K562 treated with DMSO at 1 percent for 4 hours (cell line): ENCODE measurements around the gene CLHC1. TPM values are rescaled to one million over a fixed set of nuclear protein-coding genes. Genes with fewer than 3 reads are reported as not detected.

Source experiments
- total RNA-seq: library from RNA; unstranded; fragments of 300-600 nt; gene quantifications from 2 replicates; pipeline ENCODE4 v1.2.3, GENCODE V29; 2022; ENCODE audit not compliant: insufficient read depth

Gene CLHC1
- 2.7 and 14.1 TPM in 2 replicates for total RNA-seq

DNA sequence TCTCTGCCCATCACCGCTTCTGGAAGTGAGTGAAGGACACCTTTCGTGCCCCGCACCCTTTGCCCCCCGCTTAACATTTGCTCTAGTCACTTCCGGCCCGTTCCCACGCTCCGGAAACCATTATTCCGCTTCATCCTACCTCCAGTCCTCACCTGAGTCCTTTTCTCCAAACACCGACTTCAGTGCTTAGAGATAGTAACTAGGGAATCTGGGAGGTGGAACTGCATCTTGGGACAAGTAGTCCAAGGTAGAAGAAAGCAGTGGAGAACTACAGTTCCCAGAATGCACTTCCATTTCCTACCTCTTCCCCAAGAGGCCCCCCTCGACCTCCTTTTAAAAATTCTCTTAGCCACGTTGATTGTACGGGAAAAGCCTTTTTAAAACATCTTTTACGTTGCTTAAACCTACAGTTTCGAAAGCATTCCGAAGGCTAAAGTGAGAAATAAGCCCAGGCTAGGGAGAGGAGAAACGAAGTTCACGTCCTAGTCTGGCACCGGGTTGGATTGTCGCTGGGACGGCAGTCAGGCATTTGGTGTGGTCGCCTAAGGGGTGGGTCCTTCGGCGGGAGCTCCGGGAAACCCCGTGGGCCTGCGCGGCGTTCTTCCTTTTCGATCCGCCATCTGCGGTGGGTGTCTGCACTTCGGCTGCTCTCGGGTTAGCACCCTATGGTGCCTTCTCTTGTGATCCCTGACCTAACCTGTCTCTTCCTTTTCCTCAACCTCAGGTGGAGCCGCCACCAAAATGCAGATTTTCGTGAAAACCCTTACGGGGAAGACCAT, at the start of gene CLHC1, which contains the start of gene RPS27A:
CLHC1 (minus strand) TSS at position 210 of the 779 bp plus-strand sequence. CDS start 9,882 bp downstream, outside the sequence.
RPS27A (plus strand) TSS at position 605 of the 779 bp plus-strand sequence; CDS start at position 742, 137 bp downstream.

DNA sequence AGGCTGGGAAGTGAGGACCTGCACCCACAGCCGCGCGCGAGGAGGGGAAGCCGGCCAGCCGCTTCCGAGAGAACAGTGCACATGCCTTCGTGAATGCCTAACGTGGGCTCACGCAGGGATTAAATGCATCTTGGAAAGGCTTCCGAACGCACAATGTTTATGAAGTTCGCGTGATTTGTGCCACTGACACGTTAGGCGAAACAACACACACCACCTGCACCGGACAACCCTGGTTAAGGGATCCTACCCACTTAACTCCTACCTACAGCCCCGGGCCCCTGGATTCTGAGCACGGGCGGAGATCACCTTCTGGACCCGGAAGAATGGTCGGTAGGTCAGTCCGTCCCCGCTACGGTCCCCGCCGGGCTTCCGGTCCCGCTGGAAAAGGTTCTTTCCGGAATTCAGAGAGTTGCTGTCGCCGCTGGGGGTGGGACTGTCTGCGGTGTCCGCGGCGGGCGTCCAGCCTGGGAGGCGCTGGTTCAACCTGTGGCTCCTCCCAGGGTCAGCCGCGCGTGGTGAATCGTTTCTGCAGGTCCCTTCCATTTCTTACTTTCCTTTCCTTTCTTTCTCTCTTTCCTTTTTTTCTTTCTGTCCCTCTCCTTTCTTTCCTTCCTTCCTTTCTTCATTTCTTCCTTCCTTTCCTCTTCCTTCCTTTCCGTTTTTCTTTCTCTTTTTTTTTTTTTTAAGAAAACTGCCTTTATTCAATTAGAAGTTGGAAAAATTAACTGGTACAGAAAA, 37.0 kb upstream of the CLHC1 start, which contains the start of gene MTIF2:
MTIF2 (minus strand) TSS at position 325 of the 738 bp plus-strand sequence. CDS start 5,373 bp downstream, outside the sequence.

Other genes starting within 250 kb of the CLHC1 start
- gene RTN4, start 181.8 kb downstream of the CLHC1 start, total RNA-seq: 397 and 424 TPM in 2 replicates
- 1,717 and 1,841 TPM in 2 replicates for gene RPS27A, start 395 bp upstream of the CLHC1 start, total RNA-seq
- 33.5 and 39.2 TPM in 2 replicates for gene MTIF2, start 36.9 kb upstream of the CLHC1 start, total RNA-seq
- gene CCDC88A, start 187.6 kb upstream of the CLHC1 start, total RNA-seq: 23.0 and 27.6 TPM in 2 replicates